ENCODE measurements around the gene WFDC11.

WFDC11 gene

GRCh38 chr20:45626540-45626939, 43.5 kb downstream of the WFDC11 start:
- no peak for DNase-seq (ENCODE audit: low read depth)

DNA sequence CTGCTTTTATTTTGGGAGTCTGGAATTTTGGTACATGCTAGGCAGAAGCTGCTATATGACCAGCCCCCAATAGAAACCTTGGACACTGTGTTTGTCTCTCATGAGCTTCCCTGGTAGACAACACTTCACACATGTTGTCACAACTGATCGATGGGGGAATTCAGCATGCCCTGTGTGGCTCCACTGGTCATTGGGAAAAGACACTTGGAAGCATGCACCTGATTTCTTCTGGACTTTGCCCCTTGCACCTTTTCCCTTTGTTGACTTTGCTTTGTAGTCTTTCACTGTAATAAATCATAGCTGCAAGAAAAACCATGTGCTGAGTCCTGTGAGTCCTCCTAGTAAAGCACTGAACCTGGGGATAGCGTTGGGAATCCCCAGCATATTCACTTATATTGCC, 48.4 kb downstream of the WFDC11 start:
- no peak for DNase-seq (ENCODE audit: low read depth)

DNA sequence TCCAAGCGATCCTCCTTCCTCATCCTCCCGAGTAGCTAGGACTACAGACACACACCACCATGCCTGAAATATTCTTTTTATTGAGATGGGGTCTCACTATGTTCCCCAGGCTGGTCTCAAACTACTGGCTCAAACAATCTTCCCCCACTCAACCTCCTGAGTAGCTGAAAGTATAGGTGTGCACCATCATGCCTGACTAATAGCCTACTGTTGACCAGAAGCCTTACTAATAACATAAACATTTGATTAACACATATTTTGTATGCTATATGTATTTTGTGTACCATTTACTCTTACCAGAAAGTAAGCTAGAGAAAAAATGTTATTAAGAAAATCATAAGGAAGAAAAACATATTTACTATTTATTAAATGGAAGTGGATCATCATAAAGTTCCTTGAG, 52.4 kb downstream of the WFDC11 start:
- no peak for DNase-seq (ENCODE audit: low read depth)

- DNase-seq (ENCODE audit: low read depth), result no peak
These were observed 57.7 kb downstream of the WFDC11 start for GRCh38 chr20:45612314-45612713.

DNA sequence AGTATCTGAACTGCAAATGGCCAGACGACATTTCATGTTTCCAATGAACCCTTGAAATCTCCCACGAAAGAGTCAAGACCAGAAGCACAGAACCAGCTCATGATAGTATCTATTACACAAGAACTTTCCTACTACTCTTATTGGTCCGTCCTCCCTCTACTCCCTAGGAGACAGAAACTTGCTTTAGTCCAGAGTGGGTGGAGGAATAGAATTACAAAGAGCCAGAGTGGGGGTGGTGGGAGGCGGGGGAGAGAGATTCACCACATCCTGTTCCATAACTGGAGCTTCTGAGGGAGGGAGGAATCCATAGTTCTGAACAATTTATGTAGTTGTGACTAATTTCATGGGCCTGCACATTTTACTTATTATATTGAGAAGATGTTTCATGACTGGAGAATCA, 59.0 kb downstream of the WFDC11 start:
- peak; percentile 85 for DNase-seq (ENCODE audit: low read depth)

GRCh38 chr20:45607810-45608209, 62.2 kb downstream of the WFDC11 start:
- no peak for DNase-seq (ENCODE audit: low read depth)

Measured in non-pigmented ciliary epithelial cell (primary cell).